ENCODE measurements around the gene NBEAL1. TPM values are rescaled to one million over a fixed set of nuclear protein-coding genes. Genes with fewer than 3 reads are reported as not detected.
"Not testable (repeated sequence)": the region's sequence is repeated elsewhere in the genome, so short reads cannot be mapped to it uniquely, and the experiment has no call there.

NBEAL1 gene
- total and polyA plus RNA-seq, 8 donors = 4.2 to 158 (median 70.3) TPM

DNA sequence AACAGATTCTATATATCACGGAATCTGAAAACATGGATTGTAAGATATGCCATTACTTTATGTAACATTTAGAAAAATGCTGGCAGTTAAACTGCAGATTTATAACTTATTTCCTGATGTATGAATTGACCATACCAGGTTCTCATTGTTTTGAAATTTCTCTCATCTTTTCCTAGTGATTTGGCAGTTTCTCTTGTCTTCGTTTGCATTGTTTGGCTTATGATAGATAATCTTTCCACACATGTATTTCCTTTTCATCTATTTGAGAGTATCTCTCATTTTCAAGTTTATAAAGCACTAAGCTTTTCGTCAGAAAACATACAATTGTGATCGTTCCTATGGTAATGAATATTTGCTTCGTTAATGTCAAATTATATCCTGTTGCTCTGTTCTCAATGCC lies 16.3 kb downstream of the NBEAL1 start:
- Histone ChIP-seq H3K9me3 (no peaks in the 10 kb centered on the region), H3K27ac (no peak overlapping the region), H3K4me1 (peaks cover 5 to 34% (median 20%) of the 10 kb centered on the region in 4 donors), H3K4me3 (no peak overlapping the region), H3K27me3 (no peaks in the 10 kb centered on the region), H3K36me3 (peaks cover 0 to 6% (median 3%) of the 10 kb centered on the region in 4 donors)
- no peak for DNase-seq
- intact Hi-C loops (cut with DNase I; ENCODE audit: low total_unique reads) = no loop called here
- TF ChIP-seq EP300 (IDR thresholded peaks at IDR 0.05) = no peak
- TF ChIP-seq POLR2A (IDR thresholded peaks at IDR 0.05) = no peak
- no peak for TF ChIP-seq POLR2AphosphoS5 (IDR thresholded peaks at IDR 0.05)
- TF ChIP-seq, protein P1, sequence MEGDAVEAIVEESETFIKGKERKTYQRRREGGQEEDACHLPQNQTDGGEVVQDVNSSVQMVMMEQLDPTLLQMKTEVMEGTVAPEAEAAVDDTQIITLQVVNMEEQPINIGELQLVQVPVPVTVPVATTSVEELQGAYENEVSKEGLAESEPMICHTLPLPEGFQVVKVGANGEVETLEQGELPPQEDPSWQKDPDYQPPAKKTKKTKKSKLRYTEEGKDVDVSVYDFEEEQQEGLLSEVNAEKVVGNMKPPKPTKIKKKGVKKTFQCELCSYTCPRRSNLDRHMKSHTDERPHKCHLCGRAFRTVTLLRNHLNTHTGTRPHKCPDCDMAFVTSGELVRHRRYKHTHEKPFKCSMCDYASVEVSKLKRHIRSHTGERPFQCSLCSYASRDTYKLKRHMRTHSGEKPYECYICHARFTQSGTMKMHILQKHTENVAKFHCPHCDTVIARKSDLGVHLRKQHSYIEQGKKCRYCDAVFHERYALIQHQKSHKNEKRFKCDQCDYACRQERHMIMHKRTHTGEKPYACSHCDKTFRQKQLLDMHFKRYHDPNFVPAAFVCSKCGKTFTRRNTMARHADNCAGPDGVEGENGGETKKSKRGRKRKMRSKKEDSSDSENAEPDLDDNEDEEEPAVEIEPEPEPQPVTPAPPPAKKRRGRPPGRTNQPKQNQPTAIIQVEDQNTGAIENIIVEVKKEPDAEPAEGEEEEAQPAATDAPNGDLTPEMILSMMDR (IDR thresholded peaks at IDR 0.05) = no peak
- 52 to 77% (median 65%) methylated on average over 5 of the region's 5 CpGs for WGBS, 5 donors

DNA sequence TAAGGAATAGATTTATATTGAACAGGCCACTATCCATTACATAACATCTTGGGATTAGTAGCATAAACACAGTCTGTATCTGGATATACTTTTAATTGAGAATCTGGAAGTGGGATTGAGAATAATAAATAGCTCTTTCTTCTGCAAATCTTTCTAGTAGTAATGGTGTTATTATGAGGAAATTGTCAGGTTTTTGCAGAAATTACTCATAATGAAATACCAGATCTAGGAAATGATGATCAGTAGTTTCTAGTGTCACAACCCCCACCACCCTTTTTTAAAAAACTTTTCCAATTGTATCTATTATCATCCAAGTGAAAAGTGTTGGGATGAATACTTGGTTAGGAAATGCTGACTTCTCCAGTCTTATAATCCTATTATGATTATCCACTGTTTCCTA lies 18.7 kb downstream of the NBEAL1 start:
- no peaks in the 10 kb centered on the region for H3K9me3 ChIP-seq
- H3K4me1 ChIP-seq = peaks cover 21 to 55% (median 41%) of the 10 kb centered on the region in 4 donors
- TF ChIP-seq POLR2AphosphoS5 (IDR thresholded peaks at IDR 0.05) (no peak), EP300 (IDR thresholded peaks at IDR 0.05) (no peak), POLR2A (IDR thresholded peaks at IDR 0.05) (no peak)
- TF ChIP-seq, protein P1 (IDR thresholded peaks at IDR 0.05) = no peak
- no peaks in the 10 kb centered on the region for H3K36me3 ChIP-seq
- H3K4me3 ChIP-seq = no peak overlapping the region
- intact Hi-C loops (cut with DNase I; ENCODE audit: low total_unique reads) = no loop called here
- DNase-seq = no peak
- H3K27me3 ChIP-seq = no peaks in the 10 kb centered on the region
- no peak overlapping the region for H3K27ac ChIP-seq

DNA sequence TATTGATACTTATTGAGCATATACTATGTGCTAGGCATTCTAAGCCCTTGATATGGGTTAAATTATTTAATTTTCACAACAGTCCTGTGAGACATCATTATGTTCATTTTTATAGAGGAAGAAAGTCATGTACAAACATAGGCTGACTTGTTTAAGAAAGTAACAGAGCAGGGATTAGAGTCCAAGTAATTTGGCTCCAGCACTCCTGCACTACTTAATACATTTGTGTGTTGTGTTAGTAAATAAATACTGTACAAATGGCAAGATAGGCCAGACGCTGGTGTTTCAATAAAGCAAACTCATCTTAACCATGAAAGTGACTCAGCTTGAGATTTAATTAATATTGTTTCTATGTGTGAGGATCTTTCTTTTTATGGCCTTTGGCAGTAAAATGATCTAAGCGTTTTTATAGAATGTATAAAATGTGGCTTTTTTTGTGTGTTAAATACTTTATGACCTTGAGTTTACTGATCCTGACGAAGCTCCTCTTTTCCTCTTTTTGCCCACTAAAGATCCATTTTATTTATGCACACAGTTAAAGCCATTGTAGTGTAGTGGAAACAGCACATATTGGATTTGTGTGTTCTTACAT lies 21.3 kb downstream of the NBEAL1 start:
- H3K4me3 ChIP-seq = no peak overlapping the region
- no peaks in the 10 kb centered on the region for H3K9me3 ChIP-seq
- intact Hi-C loops (cut with DNase I; ENCODE audit: low total_unique reads) = no loop called here
- H3K4me1 ChIP-seq = peaks cover 21 to 60% (median 43%) of the 10 kb centered on the region in 4 donors
- peak overlapping the region in 4 of 5 donors; percentile 4 to 43 (median 24) for H3K27ac ChIP-seq
- H3K36me3 ChIP-seq = no peaks in the 10 kb centered on the region
- no peak for DNase-seq
- 28 to 49% (median 34%) methylated on average over 3 of the region's 3 CpGs for whole genome bisulfite sequencing, 5 donors
- TF ChIP-seq POLR2AphosphoS5 (IDR thresholded peaks at IDR 0.05) (no peak), POLR2A (IDR thresholded peaks at IDR 0.05) (no peak), EP300 (IDR thresholded peaks at IDR 0.05) (no peak)
- TF ChIP-seq, protein P1 (IDR thresholded peaks at IDR 0.05) = no peak
- H3K27me3 ChIP-seq = no peaks in the 10 kb centered on the region

DNA sequence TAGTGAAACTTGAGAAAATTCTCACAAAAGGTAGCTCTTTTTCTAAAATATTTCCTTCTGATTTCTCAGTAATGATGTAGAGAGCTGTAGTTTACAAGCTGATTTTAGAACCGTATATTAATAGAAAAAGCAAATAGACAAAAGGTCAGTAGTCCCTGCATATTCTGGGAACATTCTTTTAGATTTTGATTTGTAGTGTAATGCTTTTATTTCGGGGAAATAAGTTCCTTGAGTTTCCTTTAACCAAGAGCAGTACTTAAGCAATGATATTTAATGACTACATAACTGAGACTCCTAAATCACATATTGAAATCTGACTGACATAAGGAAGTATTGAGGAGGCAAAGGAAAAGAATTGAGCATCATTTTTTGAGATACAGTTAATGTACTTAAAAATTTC lies 22.4 kb downstream of the NBEAL1 start:
- WGBS, 5 donors = 27 to 44% (median 34%) methylated on average over 2 of the region's 2 CpGs
- no peaks in the 10 kb centered on the region for H3K9me3 ChIP-seq
- H3K36me3 ChIP-seq = peaks cover 0 to 7% (median 4%) of the 10 kb centered on the region in 4 donors
- H3K4me1 ChIP-seq = peaks cover 21 to 55% (median 39%) of the 10 kb centered on the region in 4 donors
- H3K4me3 ChIP-seq = no peak overlapping the region
- no peak for DNase-seq
- TF ChIP-seq EP300 (IDR thresholded peaks at IDR 0.05) (no peak), POLR2A (IDR thresholded peaks at IDR 0.05) (no peak)
- no peaks in the 10 kb centered on the region for H3K27me3 ChIP-seq
- intact Hi-C loops (cut with DNase I; ENCODE audit: low total_unique reads) = no loop called here
- peak overlapping the region in 4 of 5 donors; percentile 5 to 43 (median 24) for H3K27ac ChIP-seq

DNA sequence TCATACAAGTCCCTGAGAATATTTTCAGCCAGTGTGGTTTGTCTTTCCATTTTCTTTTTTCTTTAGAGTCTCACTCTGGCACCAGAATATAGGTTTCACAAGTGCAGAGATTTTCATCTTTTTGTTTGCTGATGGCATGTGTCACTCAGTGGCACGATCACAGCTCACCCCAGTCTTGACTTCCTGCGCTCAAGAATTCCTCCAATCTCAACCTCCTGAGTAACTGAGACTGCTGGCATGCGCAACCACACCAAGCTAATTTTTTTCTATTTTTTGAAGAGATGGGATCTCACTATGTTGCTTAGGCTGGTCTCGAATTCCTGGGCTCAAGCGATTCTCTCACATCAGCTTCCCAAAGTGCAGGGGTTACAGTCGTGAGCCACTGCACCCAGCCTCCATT lies 23.9 kb downstream of the NBEAL1 start:
- no peak overlapping the region for H3K4me3 ChIP-seq
- no peaks in the 10 kb centered on the region for H3K9me3 ChIP-seq
- no peak for DNase-seq
- TF ChIP-seq EP300 (IDR thresholded peaks at IDR 0.05) (no peak), POLR2A (IDR thresholded peaks at IDR 0.05) (no peak), POLR2AphosphoS5 (IDR thresholded peaks at IDR 0.05) (no peak)
- TF ChIP-seq, protein P1 (IDR thresholded peaks at IDR 0.05) = no peak
- H3K27me3 ChIP-seq = no peaks in the 10 kb centered on the region
- intact Hi-C loops (cut with DNase I; ENCODE audit: low total_unique reads) = no loop called here
- 90 to 93% (median 92%) methylated on average over 6 of the region's 6 CpGs for WGBS, 5 donors
- no peak overlapping the region for H3K27ac ChIP-seq
- H3K4me1 ChIP-seq = peaks cover 21 to 50% (median 39%) of the 10 kb centered on the region in 4 donors
- H3K36me3 ChIP-seq = peaks cover 0 to 20% (median 17%) of the 10 kb centered on the region in 4 donors

DNA sequence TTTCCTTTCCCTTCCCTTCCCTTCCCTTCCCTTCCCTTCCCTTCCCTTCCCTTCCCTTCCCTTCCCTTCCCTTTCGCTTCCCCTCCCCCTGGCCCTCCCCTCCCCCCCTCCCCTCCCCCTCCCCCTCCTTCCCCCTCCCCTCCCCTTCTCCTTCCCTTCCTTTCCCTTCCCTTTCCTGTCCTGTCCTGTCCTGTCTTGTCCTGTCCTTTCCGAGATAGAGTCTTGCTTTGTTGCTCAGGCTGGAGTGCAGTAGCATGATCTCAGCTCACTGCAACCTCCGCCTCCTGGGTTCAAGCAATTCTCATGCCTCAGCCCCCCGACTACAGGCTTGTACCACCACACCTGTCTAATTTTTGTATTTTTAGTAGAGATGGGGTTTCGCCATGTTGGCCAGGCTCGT lies 24.5 kb downstream of the NBEAL1 start:
- H3K9me3 ChIP-seq; H3K27ac ChIP-seq; DNase-seq; H3K4me3 ChIP-seq; intact Hi-C loops (cut with DNase I; ENCODE audit: low total_unique reads); H3K27me3 ChIP-seq: not testable (repeated sequence)
- H3K36me3 ChIP-seq = peaks cover 0 to 24% (median 20%) of the 10 kb centered on the region in 4 donors
- H3K4me1 ChIP-seq = peaks cover 21 to 48% (median 39%) of the 10 kb centered on the region in 4 donors
- 76 to 98% (median 85%) methylated on average over 5 to 6 of the region's 6 CpGs for WGBS, 5 donors
